H1 (cell line): ENCODE measurements around the gene INCENP. TPM values are rescaled to one million over a fixed set of nuclear protein-coding genes. Genes with fewer than 3 reads are reported as not detected.

Experiments used
- CTCF ChIA-PET: fragments of 300-600 bp; sonication (Branson Sonifier 250); formaldehyde crosslinking; loops from one replicate; lab custom pipeline; 2021; ENCODE audit not compliant: partially characterized antibody; lab: Charles Lee
- POLR2A ChIA-PET: fragments of 300-600 bp; sonication (Branson Sonifier 250); formaldehyde crosslinking; loops from one replicate; lab custom pipeline; 2021; ENCODE audit warnings: inconsistent platforms; ENCODE audit not compliant: partially characterized antibody; lab: Charles Lee
- DNase-seq, 2 experiments: peaks; one replicate each; pipeline versions ENCODE4 v3.0.0 to v3.0.0-alpha.2; 2010 to 2022; ENCODE audit warnings: low spot score in 2 of 2, low read depth in 1 of 2, mixed read lengths in 1 of 2
- FAIRE-seq: peaks from 2 replicates; lab custom pipeline; 2011; peaks lifted over from hg19 to GRCh38; lab: Jason Lieb, UNC
- H2AFZ ChIP-seq: 2 replicates; pipeline ENCODE4 v1.8.1; 2012; ENCODE audit warnings: low read length, inconsistent platforms
- H2AK5ac ChIP-seq: 2 replicates; pipeline ENCODE4 v1.6.1; 2013; ENCODE audit warnings: low read depth, low read length
- H2BK120ac ChIP-seq: replicated peaks from 2 replicates; pipeline ENCODE3; 2013; ENCODE audit warnings: low read depth, low read length, inconsistent platforms
- H2BK12ac ChIP-seq: 2 replicates; pipeline ENCODE4 v1.6.1; 2013; ENCODE audit warnings: low read depth, low read length
- H2BK15ac ChIP-seq: 2 replicates; pipeline ENCODE4 v1.6.1; 2013; ENCODE audit warnings: low read length
- H2BK20ac ChIP-seq: 2 replicates; pipeline ENCODE4 v1.6.1; 2013; ENCODE audit warnings: low read length
- H2BK5ac ChIP-seq: 2 replicates; pipeline ENCODE4 v1.6.1; 2013; ENCODE audit warnings: low read depth, low read length
- H3K14ac ChIP-seq: 2 replicates; pipeline ENCODE4 v1.6.1; 2013; ENCODE audit warnings: inconsistent platforms; ENCODE audit not compliant: insufficient read length
- H3K18ac ChIP-seq: 2 replicates; pipeline ENCODE4 v1.6.1; 2013; ENCODE audit warnings: low read length; ENCODE audit errors: extremely low read depth
- H3K23ac ChIP-seq: 2 replicates; pipeline ENCODE4 v1.6.1; 2013; ENCODE audit warnings: inconsistent platforms; ENCODE audit not compliant: insufficient read length
- H3K23me2 ChIP-seq: 2 replicates; pipeline ENCODE4 v1.6.1; 2013; ENCODE audit warnings: low read depth, low read length
- H3K27ac ChIP-seq: 2 replicates; pipeline ENCODE4 v1.6.1; 2011; ENCODE audit warnings: low read depth, low read length, inconsistent platforms
- H3K27me3 ChIP-seq, 4 experiments: replicated peaks in 1 of 4; 1 replicate in 1 of 4; 2 replicates in 3 of 4; pipeline versions ENCODE4 v1.6.1 to v1.8.1; 2011 to 2013; ENCODE audit warnings: low read length in 3 of 4, mild to moderate bottlenecking in 3 of 4, inconsistent platforms in 2 of 4, mixed read lengths in 2 of 4, moderate library complexity in 1 of 4; ENCODE audit not compliant: control insufficient read depth in 3 of 4, insufficient read depth in 3 of 4; ENCODE audit errors: extremely low read depth in 1 of 4
- H3K36me3 ChIP-seq, 4 experiments: 2 replicates each; pipeline versions ENCODE4 v1.6.1 to v1.8.1; 2011 to 2013; ENCODE audit warnings: mild to moderate bottlenecking in 4 of 4, low read length in 3 of 4, moderate library complexity in 2 of 4, control low read depth in 1 of 4, inconsistent platforms in 1 of 4; ENCODE audit not compliant: insufficient read depth in 4 of 4, control insufficient read depth in 2 of 4
- H3K4ac ChIP-seq: replicated peaks from 2 replicates; pipeline ENCODE3; 2013; ENCODE audit warnings: low read length, low read depth, mixed read lengths, inconsistent platforms; ENCODE audit not compliant: insufficient read length
- H3K4me1 ChIP-seq, 4 experiments: replicated peaks in 1 of 4; 1 replicate in 1 of 4; 2 replicates in 3 of 4; pipeline versions ENCODE4 v1.6.1 to v1.8.1; 2011 to 2013; ENCODE audit warnings: low read length in 3 of 4, inconsistent platforms in 2 of 4, mixed read lengths in 1 of 4; ENCODE audit not compliant: insufficient read depth in 4 of 4, control insufficient read depth in 3 of 4
- H3K4me2 ChIP-seq, 2 experiments: 2 replicates each; pipeline versions ENCODE4 v1.6.1 to v1.8.1; 2011 to 2013; ENCODE audit warnings: low read depth in 2 of 2, low read length in 2 of 2, control low read depth in 1 of 2, inconsistent platforms in 1 of 2, mild to moderate bottlenecking in 1 of 2; ENCODE audit not compliant: insufficient read depth in 1 of 2
- H3K4me3 ChIP-seq, 4 experiments: fragments of 200-600, 300-600 bp in 1 of 4; sonication (generic), shearing (Covaris generic), sonication (Bioruptor Twin) in 1 of 4; 2 replicates each; pipeline versions ENCODE4 v1.5.1 to v1.8.1; 2011 to 2016; ENCODE audit warnings: low read length in 4 of 4, low read depth in 3 of 4, control low read depth in 2 of 4, inconsistent platforms in 2 of 4, mild to moderate bottlenecking in 2 of 4, mixed read lengths in 1 of 4, moderate library complexity in 1 of 4; ENCODE audit not compliant: insufficient read depth in 2 of 4; ENCODE audit errors: extremely low read depth in 1 of 4
- H3K56ac ChIP-seq: replicated peaks from 2 replicates; pipeline ENCODE3; 2013; ENCODE audit warnings: low read depth, mild to moderate bottlenecking, mixed read lengths, low read length, inconsistent platforms; ENCODE audit not compliant: insufficient read length
- H3K79me1 ChIP-seq: 2 replicates; pipeline ENCODE4 v1.6.1; 2013; ENCODE audit warnings: low read depth, low read length, control low read depth
- H3K79me2 ChIP-seq, 2 experiments: 2 replicates each; pipeline versions ENCODE4 v1.6.1 to v1.8.1; 2012 to 2013; ENCODE audit warnings: low read length in 2 of 2, mild to moderate bottlenecking in 2 of 2, inconsistent platforms in 1 of 2; ENCODE audit not compliant: insufficient read depth in 2 of 2, control insufficient read depth in 1 of 2
- H3K9ac ChIP-seq, 4 experiments: replicated peaks in 1 of 4; 1 replicate in 1 of 4; 2 replicates in 3 of 4; pipeline versions ENCODE4 v1.6.1 to v1.8.1; 2011 to 2013; ENCODE audit warnings: low read depth in 3 of 4, low read length in 3 of 4, control low read depth in 2 of 4, mild to moderate bottlenecking in 2 of 4, moderate library complexity in 2 of 4, inconsistent platforms in 1 of 4; ENCODE audit errors: extremely low read depth in 1 of 4
- H3K9me3 ChIP-seq, 2 experiments: 2 replicates each; pipeline versions ENCODE4 v1.6.1 to v1.8.1; 2012 to 2013; ENCODE audit warnings: mild to moderate bottlenecking in 2 of 2, moderate library complexity in 2 of 2, control low read depth in 1 of 2, inconsistent platforms in 1 of 2, low read depth in 1 of 2, low read length in 1 of 2, mixed read lengths in 1 of 2; ENCODE audit not compliant: insufficient read depth in 2 of 2
- H4K20me1 ChIP-seq, 2 experiments: replicated peaks in 1 of 2; 2 replicates each; pipeline versions ENCODE3 to v1.8.1; 2011 to 2013; ENCODE audit warnings: inconsistent platforms in 2 of 2, low read length in 2 of 2, mild to moderate bottlenecking in 1 of 2; ENCODE audit not compliant: insufficient read depth in 2 of 2, control insufficient read depth in 1 of 2
- H4K5ac ChIP-seq: 2 replicates; pipeline ENCODE4 v1.6.1; 2013; ENCODE audit warnings: low read length, low read depth, mixed read lengths, inconsistent platforms; ENCODE audit not compliant: insufficient read length
- H4K8ac ChIP-seq: 2 replicates; pipeline ENCODE4 v1.8.0; 2013; ENCODE audit warnings: mild to moderate bottlenecking, moderate library complexity, low read length, inconsistent platforms; ENCODE audit not compliant: insufficient read depth; ENCODE audit errors: extremely low read depth
- H4K91ac ChIP-seq: replicated peaks from 2 replicates; pipeline ENCODE3; 2013; ENCODE audit warnings: low read length, mixed read lengths, inconsistent platforms; ENCODE audit not compliant: insufficient read length
- CBX8 ChIP-seq: fragments of 300-800, 300-1000 bp; sonication (generic); IDR thresholded peaks from 2 replicates; pipeline ENCODE4 v1.7.1; 2016; ENCODE audit warnings: low read depth, low read length, borderline replicate concordance
- E2F6 ChIP-seq: IDR thresholded peaks from 2 replicates; pipeline ENCODE4 v1.6.1; 2012; ENCODE audit warnings: inconsistent platforms
- TAF7 ChIP-seq: optimal IDR thresholded peaks from 2 replicates; pipeline ENCODE3; 2011; ENCODE audit warnings: low read depth, mild to moderate bottlenecking, inconsistent platforms, low read length, moderate library complexity, borderline replicate concordance
- WGBS, 2 experiments: shearing (Covaris generic) in 1 of 2; methylation state at CpG; one replicate each; pipeline versions ENCODE4 v1.1.6 to v1.1.7; 2013 to 2015; ENCODE audit warnings: low lambda C conversion rate in 2 of 2, mixed read lengths in 2 of 2, inconsistent platforms in 1 of 2, low coverage in 1 of 2, missing lambda C conversion rate in 1 of 2; ENCODE audit not compliant: insufficient replicate concordance in 2 of 2, insufficient coverage in 1 of 2, insufficient read length in 1 of 2; ENCODE audit errors: extremely low coverage in 1 of 2, missing lambda C conversion rate in 1 of 2; 5-methylcytosine and 5-hydroxymethylcytosine counted together
- polyA plus RNA-seq, 7 experiments: library from polyadenylated mRNA; depleted of rRNA in 3 of 7; stranded (reverse) in 5 of 7; unstranded in 2 of 7; fragments of >200 nt in 5 of 7; fragments of 200-250 nt in 2 of 7; gene quantifications; 1 replicate in 5 of 7; 2 replicates in 1 of 7; 4 replicates in 1 of 7; pipeline versions ENCODE4 v1.2.1 to v1.2.3, GENCODE V29; 2011 to 2013; ENCODE audit warnings: missing spikeins in 2 of 7, mixed read lengths in 2 of 7
- total RNA-seq: library from RNA; stranded (reverse); fragmentation: NEBNext Ultra II Directional; extraction: Animal tissue kit (Norgen Biotek cat#: 25700); gene quantifications from 2 replicates; pipeline ENCODE4 v1.2.1, GENCODE V29; 2021

The INCENP gene
- total and polyA plus RNA-seq, 2 of the 8 experiments (the other 6 are each of a cell fraction or from before 2014, with no cell fraction given): 25.4 to 132 TPM

DNA sequence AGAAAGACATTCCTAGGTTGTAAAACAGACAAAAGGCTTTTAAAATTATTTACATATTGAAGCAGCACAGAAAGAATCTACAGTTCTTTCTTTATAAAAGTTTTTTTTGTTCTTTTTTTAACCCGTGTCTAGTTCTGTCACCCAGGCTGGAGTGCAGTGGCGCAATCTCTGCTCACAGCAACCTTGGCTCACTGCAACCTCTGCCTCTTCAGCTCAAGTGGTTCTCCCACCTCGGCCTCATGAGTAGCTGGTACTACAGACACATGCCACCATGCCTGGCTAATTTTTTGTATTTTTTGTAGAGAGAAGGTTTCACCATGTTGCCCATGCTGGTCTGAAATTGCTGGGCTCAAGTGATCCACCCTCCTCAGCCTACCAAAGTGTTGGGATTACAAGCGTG, 3.8 kb upstream of the INCENP start:
- Histone ChIP-seq H3K27ac (no peak overlapping the region), H3K4ac (no peak overlapping the region), H4K20me1 (peaks cover 3 to 5% of the 10 kb centered on the region in 2 experiments), H3K4me3 (no peak overlapping the region), H3K36me3 (no peaks in the 10 kb centered on the region), H3K4me2 (no peak overlapping the region), H3K4me1 (peaks cover 0 to 4% (median 1%) of the 10 kb centered on the region in 4 experiments; a peak in 4 of 7 replicates), H2BK15ac (no peak overlapping the region), H3K79me1 (peaks cover 2% of the 10 kb centered on the region), H3K23me2 (peaks cover 9% of the 10 kb centered on the region), H3K23ac (no peak overlapping the region), H3K9ac (no peak overlapping the region), H2BK20ac (no peak overlapping the region), H3K9me3 (peaks cover 0 to 11% of the 10 kb centered on the region in 2 experiments; a peak in 2 of 4 replicates), H2AK5ac (no peak overlapping the region), H4K8ac (no peak overlapping the region), H3K56ac (no peak overlapping the region), H2BK5ac (no peak overlapping the region), H3K27me3 (no peaks in the 10 kb centered on the region), H3K18ac (no peak overlapping the region), H4K5ac (no peak overlapping the region), H2AFZ (no peak overlapping the region), H2BK12ac (no peak overlapping the region), H3K79me2 (peaks cover 11 to 12% of the 10 kb centered on the region in 2 experiments), H3K14ac (no peak overlapping the region), H4K91ac (no peak overlapping the region), H2BK120ac (no peak overlapping the region)
- ChIA-PET CTCF (interaction anchor here (0.8 to 4.3 kb wide), 5 partner anchors 11 to 195 kb away, joined by 3 to 34 read pairs (median 4); no protein-coding TSS in a partner anchor), POLR2A (interaction anchor here (1.2 kb wide), 1 partner anchor 228 kb away, joined by 3 read pairs; no protein-coding TSS in a partner anchor)
- no peak for FAIRE-seq
- no peak for TF ChIP-seq TAF7
- no peak for TF ChIP-seq CBX8
- TF ChIP-seq E2F6: no peak
- WGBS, 2 experiments: 90% methylated on average over 4 of the region's 4 CpGs; no CpG with 5 or more reads in 1 of the 2 experiments
- no peak for DNase-seq
